Naive thymus-derived CD4-positive, alpha-beta T cell (primary cell): ENCODE results near the gene LITAFD. TPM values are rescaled to one million over a fixed set of nuclear protein-coding genes. Genes with fewer than 3 reads are reported as not detected.
"Not testable (repeated sequence)": the region's sequence is repeated elsewhere in the genome, so short reads cannot be mapped to it uniquely, and the experiment has no call there.

Source experiments
- ATAC-seq: fragments of 150-1000 bp; cut with Tn5 transposase; 2 replicates; pipeline ENCODE4 v1.10.0; 2021; ENCODE audit warnings: mild to moderate bottlenecking, moderate library complexity
- CTCF ChIA-PET: fragments of 350-600 bp; sonication (Branson Sonifier 250); formaldehyde crosslinking; loops from one replicate; lab custom pipeline; 2021; ENCODE audit warnings: antibody characterized with exemption; lab: Charles Lee
- POLR2A ChIA-PET: fragments of 350-600 bp; sonication (Branson Sonifier 250); formaldehyde crosslinking; loops from one replicate; lab custom pipeline; 2021; ENCODE audit warnings: antibody characterized with exemption, inconsistent platforms; lab: Charles Lee
- DNase-seq, 9 donors: peaks; one replicate each; pipeline versions ENCODE4 v3.0.0 to v3.0.0-alpha.2; 2020 to 2022; ENCODE audit warnings: mixed read lengths in 1 of 9
- H3K27ac ChIP-seq: one replicate; pipeline ENCODE4 v1.7.0; 2013; ENCODE audit warnings: mild to moderate bottlenecking, low read depth, low read length, moderate library complexity
- H3K27me3 ChIP-seq, 2 donors: one replicate each; pipeline ENCODE4 v1.7.0; 2013; ENCODE audit warnings: low read length in 2 of 2, mild to moderate bottlenecking in 2 of 2, moderate library complexity in 2 of 2; ENCODE audit not compliant: control insufficient read depth in 2 of 2, insufficient read depth in 2 of 2
- H3K36me3 ChIP-seq, 3 experiments: 1 replicate in 2 of 3; 2 replicates in 1 of 3; pipeline ENCODE4 v1.7.0; 2013; ENCODE audit warnings: low read length in 3 of 3, mild to moderate bottlenecking in 3 of 3, moderate library complexity in 1 of 3; ENCODE audit not compliant: insufficient read depth in 3 of 3, control insufficient read depth in 2 of 3
- H3K4me1 ChIP-seq, 2 donors: one replicate each; pipeline ENCODE4 v1.7.0; 2013; ENCODE audit warnings: low read length in 2 of 2, mild to moderate bottlenecking in 2 of 2, moderate library complexity in 1 of 2; ENCODE audit not compliant: control insufficient read depth in 2 of 2, insufficient read depth in 2 of 2
- H3K4me3 ChIP-seq: 2 replicates; pipeline ENCODE4 v1.7.0; 2013; ENCODE audit warnings: mild to moderate bottlenecking, low read length
- H3K9me3 ChIP-seq, 3 experiments: 1 replicate in 2 of 3; 2 replicates in 1 of 3; pipeline ENCODE4 v1.7.0; 2013; ENCODE audit warnings: low read length in 3 of 3; ENCODE audit not compliant: control insufficient read depth in 2 of 3
- H3K27ac Mint-ChIP-seq, 9 donors: one replicate each; pipeline ENCODE4 v1.8.0; 2020 to 2022; ENCODE audit warnings: mixed read lengths in 9 of 9, mild to moderate bottlenecking in 8 of 9, moderate library complexity in 5 of 9, inconsistent platforms in 2 of 9
- H3K27me3 Mint-ChIP-seq, 5 donors: one replicate each; pipeline ENCODE4 v1.8.0; 2021 to 2022; ENCODE audit warnings: mixed read lengths in 5 of 5, mild to moderate bottlenecking in 1 of 5
- H3K36me3 Mint-ChIP-seq, 5 donors: one replicate each; pipeline ENCODE4 v1.8.0; 2020 to 2022; ENCODE audit warnings: mixed read lengths in 5 of 5, mild to moderate bottlenecking in 3 of 5, inconsistent platforms in 1 of 5
- H3K4me1 Mint-ChIP-seq, 7 donors: one replicate each; pipeline ENCODE4 v1.8.0; 2020 to 2022; ENCODE audit warnings: mixed read lengths in 7 of 7, mild to moderate bottlenecking in 3 of 7, inconsistent platforms in 1 of 7
- H3K4me3 Mint-ChIP-seq, 10 donors: one replicate each; pipeline ENCODE4 v1.8.0; 2020 to 2022; ENCODE audit warnings: mild to moderate bottlenecking in 10 of 10, mixed read lengths in 10 of 10, moderate library complexity in 6 of 10, inconsistent platforms in 2 of 10
- H3K9me3 Mint-ChIP-seq, 11 donors: one replicate each; pipeline ENCODE4 v1.8.0; 2020 to 2022; ENCODE audit warnings: mixed read lengths in 11 of 11, mild to moderate bottlenecking in 4 of 11, inconsistent platforms in 1 of 11, moderate library complexity in 1 of 11
- intact Hi-C, 2 donors: fragments of 100-400 bp; cut with micrococcal nuclease; formaldehyde crosslinking; loops; one replicate each; pipeline ENCODE4 v1.15.1; 2023
- polyA plus RNA-seq, 2 donors: library from polyadenylated mRNA; unstranded; fragments of 300-500 nt; fragmentation: Illumina TruSeq; gene quantifications; one replicate each; pipeline ENCODE4 v1.2.3, GENCODE V29; 2021
- total RNA-seq, 6 experiments: library from RNA in 5 of 6; stranded (reverse) in 5 of 6; gene quantifications; 1 replicate in 5 of 6; 2 replicates in 1 of 6; pipeline ENCODE4 v1.2.3 and lab custom pipeline; 2021 to 2026

Gene LITAFD
- total and polyA plus RNA-seq, 7 experiments from 2014 or later = not detected

- POLR2A ChIA-PET, H3K27ac Mint-ChIP-seq, H3K36me3 ChIP-seq, H3K27me3 ChIP-seq, H3K27me3 Mint-ChIP-seq, H3K9me3 ChIP-seq, H3K4me3 ChIP-seq, H3K36me3 Mint-ChIP-seq, H3K9me3 Mint-ChIP-seq, H3K4me3 Mint-ChIP-seq, ATAC-seq, H3K27ac ChIP-seq, DNase-seq, H3K4me1 ChIP-seq, intact Hi-C loops: not testable (repeated sequence)
- CTCF ChIA-PET = interaction anchor here (0.7 kb wide), 1 partner anchor 12 kb away, joined by 8 read pairs; no protein-coding TSS in a partner anchor
- peaks cover 6 to 32% (median 19%) of the 10 kb centered on the region in 7 donors for H3K4me1 Mint-ChIP-seq
These were observed 6.8 kb upstream of the LITAFD start for GRCh38 chr16:8875317-8875716.

DNA sequence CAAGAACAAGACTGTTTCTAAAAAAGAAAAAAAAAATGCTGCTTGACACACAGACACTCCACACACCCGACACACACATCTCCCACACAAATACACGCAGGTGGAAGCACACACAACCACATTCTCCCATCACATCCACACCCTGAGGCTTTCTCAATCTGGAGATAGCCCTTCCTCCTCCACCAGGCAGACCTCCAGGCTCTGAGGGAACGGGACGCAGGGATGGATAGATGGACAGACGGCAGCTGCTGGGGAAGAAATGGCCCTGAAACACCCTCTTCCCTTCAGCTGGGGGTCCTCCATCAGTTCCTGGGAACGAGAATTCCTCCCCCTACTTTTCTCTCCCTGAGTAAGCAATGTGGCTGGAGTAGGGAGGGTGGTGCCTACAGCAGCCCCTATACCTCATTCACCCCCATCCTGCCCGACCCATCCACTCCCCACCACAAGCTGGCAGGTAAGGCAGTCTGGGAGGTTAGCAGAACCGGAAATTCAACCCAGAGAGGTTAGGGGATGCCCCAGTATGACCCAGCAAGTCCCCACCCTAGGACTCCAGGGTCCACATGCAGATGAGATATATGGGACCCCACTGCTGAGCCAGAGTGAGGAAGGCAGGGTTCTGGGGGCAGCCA, 4.1 kb upstream of the LITAFD start:
- ATAC-seq = peak; percentile 33
- POLR2A ChIA-PET = interaction anchor here (2.9 kb wide), 1 partner anchor 10 kb away, joined by 16 read pairs; the partner anchor contains the start of gene CARHSP1
- H3K4me1 ChIP-seq = no peaks in the 10 kb centered on the region
- Mint-ChIP-seq H3K27me3 (no peaks in the 10 kb centered on the region), H3K9me3 (no peaks in the 10 kb centered on the region), H3K27ac (no peak overlapping the region), H3K4me3 (no peak overlapping the region), H3K36me3 (no peaks in the 10 kb centered on the region), H3K4me1 (peaks cover 0 to 23% (median 11%) of the 10 kb centered on the region in 7 donors)
- no peak overlapping the region for H3K4me3 ChIP-seq
- no peak for DNase-seq
- no peaks in the 10 kb centered on the region for H3K36me3 ChIP-seq
- CTCF ChIA-PET = interaction anchor here (0.9 to 3.3 kb wide), 2 partner anchors 61 to 216 kb away, joined by 3 to 16 read pairs; no protein-coding TSS in a partner anchor
- no peaks in the 10 kb centered on the region for H3K27me3 ChIP-seq
- H3K27ac ChIP-seq = no peak overlapping the region
- no peaks in the 10 kb centered on the region for H3K9me3 ChIP-seq
- intact Hi-C loops = no loop called here

GRCh38 chr16:8878523-8878911, 3.6 kb upstream of the LITAFD start:
- DNase-seq (no peak), ATAC-seq (no peak)
- H3K27ac Mint-ChIP-seq = no peak overlapping the region
- H3K27me3 ChIP-seq = no peaks in the 10 kb centered on the region
- H3K9me3 Mint-ChIP-seq = no peaks in the 10 kb centered on the region
- H3K9me3 ChIP-seq = no peaks in the 10 kb centered on the region
- ChIA-PET CTCF (interaction anchor here (0.9 to 3.3 kb wide), 2 partner anchors 61 to 217 kb away, joined by 3 to 16 read pairs; no protein-coding TSS in a partner anchor), POLR2A (interaction anchor here (2.9 kb wide), 1 partner anchor 10 kb away, joined by 16 read pairs; the partner anchor contains the start of gene CARHSP1)
- no peak overlapping the region for H3K4me3 Mint-ChIP-seq
- intact Hi-C loops = no loop called here
- no peaks in the 10 kb centered on the region for H3K27me3 Mint-ChIP-seq
- H3K36me3 Mint-ChIP-seq = no peaks in the 10 kb centered on the region
- no peaks in the 10 kb centered on the region for H3K36me3 ChIP-seq
- no peak overlapping the region for H3K27ac ChIP-seq
- no peak overlapping the region for H3K4me3 ChIP-seq
- H3K4me1 ChIP-seq = no peaks in the 10 kb centered on the region
- H3K4me1 Mint-ChIP-seq = peaks cover 0 to 23% (median 11%) of the 10 kb centered on the region in 7 donors

DNA sequence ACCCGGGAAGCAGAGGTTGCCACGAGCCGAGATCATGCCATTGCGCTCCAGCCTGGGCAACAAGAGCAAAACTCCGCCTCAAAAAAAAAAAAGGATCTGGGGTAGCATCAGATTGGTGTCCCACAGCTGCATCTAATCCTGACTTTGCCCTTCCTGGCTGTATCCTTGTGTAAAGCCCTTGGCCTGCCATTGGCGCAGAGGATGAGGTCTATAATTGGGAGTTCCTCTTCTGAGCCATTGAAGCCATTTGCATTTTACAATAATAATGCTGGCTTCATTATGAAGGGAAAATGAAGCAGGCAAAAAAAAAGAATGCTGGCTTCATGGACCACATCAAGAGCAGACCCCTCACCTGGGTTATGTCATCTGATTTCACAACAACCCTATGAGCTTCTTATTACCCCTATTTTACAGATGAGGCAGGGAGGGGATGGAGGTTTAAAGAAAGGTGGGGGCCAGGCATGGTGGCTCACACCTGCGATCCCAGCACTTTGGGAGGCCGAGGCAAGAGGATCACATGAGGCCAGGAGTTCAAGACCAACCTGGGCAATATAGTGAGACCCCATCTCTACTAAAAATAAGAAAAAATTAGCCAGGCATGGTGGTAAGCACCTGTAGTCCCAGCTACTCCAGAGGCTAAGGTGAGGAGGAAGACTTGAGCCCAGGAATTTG, 1.2 kb upstream of the LITAFD start:
- CTCF ChIA-PET = interaction anchor here (0.7 to 3.3 kb wide), 16 partner anchors 8 to 315 kb away, joined by 3 to 26 read pairs (median 5); partner anchors contain the start of genes CARHSP1, PMM2 and TMEM186
- H3K36me3 ChIP-seq = no peaks in the 10 kb centered on the region
- no peak overlapping the region for H3K27ac ChIP-seq
- no peaks in the 10 kb centered on the region for H3K36me3 Mint-ChIP-seq
- peak overlapping the region in 1 of 10 donors; percentile 12 for H3K4me3 Mint-ChIP-seq
- intact Hi-C loops = loop anchor here (1.0 to 2.0 kb wide), 7 partner anchors 12 to 314 kb away; partner anchors contain the start of genes CARHSP1 (in 1 of the 2), PMM2 (in 1 of the 2) and TMEM186 (in 1 of the 2)
- H3K4me1 Mint-ChIP-seq = peaks cover 7 to 18% (median 12%) of the 10 kb centered on the region in 7 donors
- H3K27me3 Mint-ChIP-seq = peaks cover 0 to 9% (median 7%) of the 10 kb centered on the region in 5 donors
- no peak overlapping the region for H3K27ac Mint-ChIP-seq
- no peak overlapping the region for H3K4me3 ChIP-seq
- POLR2A ChIA-PET = interaction anchor here (0.6 to 1.0 kb wide), 2 partner anchors 10 to 84 kb away, joined by 3 read pairs; partner anchors contain the start of genes PMM2 and TMEM186
- no peaks in the 10 kb centered on the region for H3K9me3 ChIP-seq
- H3K27me3 ChIP-seq = no peaks in the 10 kb centered on the region
- DNase-seq (no peak), ATAC-seq (no peak)
- no peaks in the 10 kb centered on the region for H3K9me3 Mint-ChIP-seq
- H3K4me1 ChIP-seq = no peaks in the 10 kb centered on the region

DNA sequence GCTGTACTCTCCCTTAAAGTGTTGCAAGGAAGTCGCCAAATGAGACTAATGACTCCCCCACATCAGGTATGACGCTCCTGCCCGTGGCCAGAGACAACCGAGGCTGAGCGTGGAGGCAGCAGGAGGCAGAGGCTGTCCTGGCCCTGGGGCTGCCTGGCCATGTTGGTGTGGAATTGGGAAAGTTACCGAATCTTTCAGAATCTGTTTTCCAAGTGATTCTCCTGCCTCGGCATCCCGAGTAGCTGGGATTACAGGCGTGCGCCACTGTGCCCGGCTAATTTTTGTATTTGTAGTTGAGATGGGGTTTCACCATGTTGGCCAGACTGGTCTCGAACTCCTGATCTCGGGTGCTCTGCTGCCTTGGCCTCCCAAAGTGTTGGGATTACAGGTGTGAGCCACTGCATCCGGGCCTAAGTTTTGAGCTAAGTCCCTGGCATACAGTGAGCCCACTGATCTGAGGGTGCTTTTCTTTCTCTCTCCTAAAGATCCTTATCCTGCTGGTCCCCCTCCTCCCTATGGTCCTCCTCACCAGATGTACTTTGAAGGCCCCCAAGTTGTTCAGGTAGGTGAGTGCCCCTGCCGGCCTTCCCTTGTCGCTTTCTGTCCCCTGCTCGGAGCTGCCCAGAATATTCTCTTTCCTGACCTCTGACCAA, 700 bp downstream of the LITAFD start:
- H3K27me3 Mint-ChIP-seq = peaks cover 0 to 10% (median 7%) of the 10 kb centered on the region in 5 donors
- no peak overlapping the region for H3K4me3 ChIP-seq
- peaks cover 0 to 4% (median 0%) of the 10 kb centered on the region in 5 donors for H3K36me3 Mint-ChIP-seq
- no peaks in the 10 kb centered on the region for H3K4me1 ChIP-seq
- ATAC-seq (no peak), DNase-seq (no peak)
- no peak overlapping the region for H3K27ac ChIP-seq
- no peaks in the 10 kb centered on the region for H3K36me3 ChIP-seq
- ChIA-PET POLR2A (no interaction called here), CTCF (interaction anchor here (0.6 to 1.4 kb wide), 4 partner anchors 27 to 221 kb away, joined by 3 read pairs; no protein-coding TSS in a partner anchor)
- H3K9me3 Mint-ChIP-seq = no peaks in the 10 kb centered on the region
- H3K27me3 ChIP-seq = no peaks in the 10 kb centered on the region
- peaks cover 9 to 19% (median 12%) of the 10 kb centered on the region in 7 donors for H3K4me1 Mint-ChIP-seq
- intact Hi-C loops = no loop called here
- H3K27ac Mint-ChIP-seq = no peak overlapping the region
- no peak overlapping the region for H3K4me3 Mint-ChIP-seq
- no peaks in the 10 kb centered on the region for H3K9me3 ChIP-seq
